Measurements from ENCODE around the gene SHANK3.
A peak's percentile ranks its signal among the peaks of the same experiment; 100 is the strongest.

The SHANK3 gene

GRCh38 chr22:50698546-50698945, 25.9 kb downstream of the SHANK3 start:
- no peak for DNase-seq

GRCh38 chr22:50699001-50699755, 26.6 kb downstream of the SHANK3 start:
- DNase-seq: no peak

- DNase-seq: peak in 2 of 51 donors; percentile 16 to 32
Measured at GRCh38 chr22:50699756-50700386, 27.2 kb downstream of the SHANK3 start.

- no peak for DNase-seq
Measured at GRCh38 chr22:50700387-50701075, 27.9 kb downstream of the SHANK3 start.

GRCh38 chr22:50701076-50701419, 28.4 kb downstream of the SHANK3 start:
- DNase-seq: no peak

GRCh38 chr22:50701428-50702154, 29.0 kb downstream of the SHANK3 start:
- DNase-seq: no peak

- no peak for DNase-seq
Measured at GRCh38 chr22:50702261-50702671, 29.6 kb downstream of the SHANK3 start.

- DNase-seq: no peak
Measured at GRCh38 chr22:50702821-50703725, 30.4 kb downstream of the SHANK3 start.

GRCh38 chr22:50703726-50704509, 31.3 kb downstream of the SHANK3 start:
- no peak for DNase-seq

GRCh38 chr22:50704510-50705218, 32.0 kb downstream of the SHANK3 start:
- no peak for DNase-seq

- DNase-seq: peak in 39 of 51 donors; percentile 11 to 82 (median 58)
Measured at GRCh38 chr22:50705219-50705691, 32.6 kb downstream of the SHANK3 start.

- DNase-seq: no peak
Measured at GRCh38 chr22:50705851-50706351, 33.3 kb downstream of the SHANK3 start.

- no peak for DNase-seq
Measured at GRCh38 chr22:50706481-50707125, 34.0 kb downstream of the SHANK3 start.

GRCh38 chr22:50708474-50708873, 35.9 kb downstream of the SHANK3 start:
- DNase-seq: no peak

- DNase-seq: no peak
Measured at GRCh38 chr22:50708996-50709395, 36.4 kb downstream of the SHANK3 start.

- no peak for DNase-seq
Measured at GRCh38 chr22:50710221-50710620, 37.6 kb downstream of the SHANK3 start.

GRCh38 chr22:50710886-50711285, 38.3 kb downstream of the SHANK3 start:
- DNase-seq: no peak
